ENCODE data around the gene EPN3.

GRCh38 chr17:50491505-50491904, 41.0 kb upstream of the EPN3 start:
- TF ChIP-seq CTCF (IDR thresholded peaks at IDR 0.05; ENCODE audit: insufficient read depth, low read length, poor library complexity, severe bottlenecking) (no peak), EZH2phosphoT487 (conservative IDR thresholded peaks at IDR 0.05; ENCODE audit: low read length) (no peak)
